Endothelial cell of umbilical vein (primary cell): Measurements from ENCODE around the gene AVPR2. TPM values are rescaled to one million over a fixed set of nuclear protein-coding genes. Genes with fewer than 3 reads are reported as not detected.

ENCODE experiments used
- BruUV-seq: library from RNA; stranded (reverse); fragments of 400-500 nt; replicated peaks from 2 replicates; lab custom pipeline; 2021; lab: Mats Ljungman, UMichigan
- CTCF ChIA-PET: fragments of 300-600, 350-600 bp; sonication (Branson Sonifier 250); formaldehyde crosslinking; loops from one replicate; lab custom pipeline; 2021; ENCODE audit warnings: antibody characterized with exemption, inconsistent platforms; lab: Charles Lee
- POLR2A ChIA-PET: fragments of 300-600, 350-600 bp; sonication (Branson Sonifier 250); formaldehyde crosslinking; loops from one replicate; lab custom pipeline; 2021; ENCODE audit warnings: antibody characterized with exemption, inconsistent platforms; lab: Charles Lee
- DNase-seq: peaks from one replicate; pipeline ENCODE4 v3.0.0-alpha.2; 2011; ENCODE audit warnings: low read depth, low spot score
- FAIRE-seq: peaks from 2 replicates; lab custom pipeline; 2011; peaks lifted over from hg19 to GRCh38; lab: Jason Lieb, UNC
- H2AFZ ChIP-seq: 2 replicates; pipeline ENCODE4 v1.6.0; 2012; ENCODE audit warnings: low read depth, low read length, control low read depth, inconsistent platforms
- H3K27ac ChIP-seq: 2 replicates; pipeline ENCODE4 v1.5.1; 2011; ENCODE audit warnings: low read depth, mild to moderate bottlenecking, control low read depth, low read length, moderate library complexity; ENCODE audit not compliant: insufficient read depth
- H3K27me3 ChIP-seq, 2 experiments: 2 replicates each; pipeline versions ENCODE4 v1.6.0 to v1.6.1; 2011; ENCODE audit warnings: low read length in 2 of 2, mixed read lengths in 1 of 2; ENCODE audit not compliant: control insufficient read depth in 2 of 2, insufficient read depth in 2 of 2
- H3K36me3 ChIP-seq, 2 experiments: 2 replicates in 1 of 2; 3 replicates in 1 of 2; pipeline ENCODE4 v1.5.1; 2011; ENCODE audit warnings: low read length in 2 of 2, mild to moderate bottlenecking in 1 of 2, moderate library complexity in 1 of 2; ENCODE audit not compliant: control insufficient read depth in 2 of 2, insufficient read depth in 2 of 2; ENCODE audit errors: extremely low read depth in 1 of 2
- H3K4me1 ChIP-seq: 3 replicates; pipeline ENCODE4 v1.5.1; 2011; ENCODE audit warnings: mild to moderate bottlenecking, low read length; ENCODE audit not compliant: control insufficient read depth, insufficient read depth; ENCODE audit errors: extremely low read depth
- H3K4me2 ChIP-seq: 2 replicates; pipeline ENCODE4 v1.6.1; 2011; ENCODE audit warnings: low read length, control low read depth, mixed read lengths; ENCODE audit not compliant: insufficient read depth
- H3K4me3 ChIP-seq, 3 experiments: fragments of 200-600 bp in 1 of 3; sonication (generic), shearing (Covaris generic) in 1 of 3; replicated peaks in 1 of 3; 2 replicates each; pipeline ENCODE4 v1.5.1; 2011 to 2016; ENCODE audit warnings: control low read depth in 3 of 3, low read length in 3 of 3, mild to moderate bottlenecking in 2 of 3, inconsistent platforms in 1 of 3, low read depth in 1 of 3, moderate library complexity in 1 of 3; ENCODE audit not compliant: insufficient read depth in 1 of 3
- H3K79me2 ChIP-seq: 2 replicates; pipeline ENCODE4 v1.6.0; 2012; ENCODE audit warnings: low read length, inconsistent platforms; ENCODE audit not compliant: control insufficient read depth, insufficient read depth
- H3K9ac ChIP-seq: replicated peaks from 2 replicates; pipeline ENCODE3; 2011; ENCODE audit warnings: low read length, control low read depth; ENCODE audit not compliant: insufficient read depth; ENCODE audit errors: extremely low read depth
- H3K9me1 ChIP-seq: replicated peaks from 3 replicates; pipeline ENCODE4 v1.6.0; 2011; ENCODE audit warnings: mild to moderate bottlenecking, low read length; ENCODE audit not compliant: control insufficient read depth, insufficient read depth; ENCODE audit errors: extremely low read depth
- H3K9me3 ChIP-seq: replicated peaks from 2 replicates; pipeline ENCODE4 v1.5.1; 2012; ENCODE audit warnings: low read length, inconsistent platforms; ENCODE audit not compliant: control insufficient read depth, insufficient read depth
- H4K20me1 ChIP-seq: replicated peaks from 2 replicates; pipeline ENCODE3; 2011; ENCODE audit warnings: mild to moderate bottlenecking, low read length; ENCODE audit not compliant: control insufficient read depth, insufficient read depth; ENCODE audit errors: extremely low read depth
- CTCF ChIP-seq, 2 donors: IDR thresholded peaks; 1 replicate in 1 of 2; 2 replicates in 1 of 2; pipeline ENCODE4 v1.5.1; 2011; ENCODE audit warnings: low read length in 2 of 2, mild to moderate bottlenecking in 2 of 2, moderate library complexity in 2 of 2, control low read depth in 1 of 2, inconsistent platforms in 1 of 2, low read depth in 1 of 2; ENCODE audit not compliant: insufficient read depth in 1 of 2; ENCODE audit errors: extremely low read depth in 1 of 2
- FOS ChIP-seq: IDR thresholded peaks from 2 replicates; pipeline ENCODE4 v1.6.1; 2011; ENCODE audit warnings: mild to moderate bottlenecking, low read length, moderate library complexity, borderline replicate concordance; ENCODE audit not compliant: insufficient read depth
- dilution Hi-C: fragments of 300-500 bp; cut with MboI; formaldehyde crosslinking; loops from one replicate; pipeline ENCODE4 v1.15.0; 2019; ENCODE audit warnings: low sequenced_read_pairs; ENCODE audit not compliant: extremely low pct_ligation_motif_present
- intact Hi-C: fragments of 100-400 bp; cut with micrococcal nuclease; formaldehyde crosslinking; loops from one replicate; pipeline ENCODE4 v1.10.0; 2022
- polyA plus RNA-seq, 4 experiments: library from polyadenylated mRNA; depleted of rRNA in 3 of 4; stranded (reverse) in 3 of 4; unstranded in 1 of 4; fragments of >200 nt; gene quantifications; 2 replicates each; pipeline versions ENCODE4 v1.2.1 to v1.2.3, GENCODE V29; 2011 to 2012; ENCODE audit warnings: missing spikeins in 1 of 4
- total RNA-seq: library from RNA; stranded (reverse); gene quantifications from 2 replicates; pipeline ENCODE4 v1.2.3, GENCODE V29; 2021

Gene AVPR2
- total and polyA plus RNA-seq, 2 donors (not counting 3 experiments of a cell fraction or from before 2014, with no cell fraction given), result not detected

DNA sequence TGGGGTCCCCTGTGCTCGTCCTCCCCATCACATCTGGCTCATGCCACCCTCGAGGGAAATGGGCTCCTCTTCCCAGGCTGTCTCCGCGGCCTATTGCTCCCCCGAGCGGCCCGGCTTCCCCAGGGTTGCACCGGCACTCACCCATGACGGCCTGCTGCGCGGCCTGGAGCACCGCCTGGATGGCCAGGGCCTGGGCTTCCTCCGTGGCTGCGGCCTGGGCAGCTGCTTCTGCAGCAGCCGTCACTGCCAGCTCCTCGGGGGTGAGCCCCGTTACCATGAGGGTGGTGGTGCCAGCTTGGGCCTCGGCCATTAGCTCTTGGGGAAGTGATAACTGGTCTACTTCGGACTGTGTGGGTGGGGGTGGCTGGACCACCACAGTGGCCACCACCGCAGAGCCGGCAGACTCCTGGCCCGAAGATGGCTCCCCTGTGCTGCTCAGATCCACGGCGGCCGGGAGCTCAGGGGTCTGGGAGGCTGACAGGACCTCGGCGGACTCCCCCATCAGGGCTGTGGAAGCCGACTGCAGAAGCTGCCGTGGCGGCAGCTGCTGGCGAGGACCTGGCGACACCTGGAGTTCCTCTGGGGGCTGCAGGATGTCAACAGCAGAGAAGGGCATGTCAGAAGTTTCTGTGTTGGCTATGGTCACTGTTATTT, 48.0 kb downstream of the AVPR2 start:
- no peak overlapping the region for H3K27ac ChIP-seq
- no TSS peak for BruUV-seq
- intact Hi-C loops, result loop anchor here (1.0 to 2.0 kb wide), 2 partner anchors 16 to 188 kb away; partner anchors contain the start of gene PLXNB3

More for the DNA sequence above, 48.0 kb downstream of the AVPR2 start:
- ChIA-PET CTCF (interaction anchor here (9.4 kb wide), 1 partner anchor 28 kb away, joined by 253 read pairs; the partner anchor contains the start of gene ARHGAP4), POLR2A (no interaction called here)
- Histone ChIP-seq H3K4me3 (no peak overlapping the region), H3K27me3 (no peaks in the 10 kb centered on the region), H3K36me3 (peaks cover 21 to 53% of the 10 kb centered on the region in 2 experiments), H3K4me1 (peaks cover 30% of the 10 kb centered on the region), H2AFZ (no peak overlapping the region), H3K79me2 (peaks cover 9% of the 10 kb centered on the region), H4K20me1 (no peaks in the 10 kb centered on the region), H3K9me1 (no peaks in the 10 kb centered on the region), H3K9me3 (no peaks in the 10 kb centered on the region), H3K4me2 (no peak overlapping the region), H3K9ac (no peak overlapping the region)
- DNase-seq (no peak), FAIRE-seq (no peak)
- dilution Hi-C loops, result no loop called here
- TF ChIP-seq CTCF (IDR thresholded peaks at IDR 0.05; ENCODE audit: extremely low read depth in 1 of 2, insufficient read depth in 1 of 2, low read depth in 1 of 2, low read length in 2 of 2) (no peak), FOS (no peak)
